AG20443 (cell line): ENCODE data around the gene ABCA7.

Source experiments
- DNase-seq: peaks from one replicate; pipeline ENCODE4 v3.0.0; 2012; ENCODE audit warnings: low spot score, mixed read lengths

The ABCA7 gene

GRCh38 chr19:1040476-1041271 lies 767 bp downstream of the ABCA7 start:
- DNase-seq: peak; percentile 96

- no peak for DNase-seq
These were observed 1.4 kb downstream of the ABCA7 start for GRCh38 chr19:1041272-1041834.

GRCh38 chr19:1041835-1042685 lies 2.2 kb downstream of the ABCA7 start:
- DNase-seq: no peak

GRCh38 chr19:1042689-1043511 lies 3.0 kb downstream of the ABCA7 start:
- peak; percentile 52 for DNase-seq

GRCh38 chr19:1045247-1045603 lies 5.3 kb downstream of the ABCA7 start:
- DNase-seq: no peak

- DNase-seq: no peak
These were observed 6.3 kb downstream of the ABCA7 start for GRCh38 chr19:1046117-1046626.

GRCh38 chr19:1046836-1047695 lies 7.2 kb downstream of the ABCA7 start:
- DNase-seq: no peak

GRCh38 chr19:1047696-1048147 lies 7.8 kb downstream of the ABCA7 start:
- no peak for DNase-seq

GRCh38 chr19:1049106-1049505 lies 9.2 kb downstream of the ABCA7 start:
- no peak for DNase-seq

GRCh38 chr19:1049800-1050199 lies 9.9 kb downstream of the ABCA7 start:
- DNase-seq: no peak

GRCh38 chr19:1050989-1051788 lies 11.3 kb downstream of the ABCA7 start:
- DNase-seq: no peak

- no peak for DNase-seq
These were observed 11.9 kb downstream of the ABCA7 start for GRCh38 chr19:1051791-1052190.

- no peak for DNase-seq
These were observed 12.6 kb downstream of the ABCA7 start for GRCh38 chr19:1052349-1052975.

GRCh38 chr19:1053176-1054101 lies 13.5 kb downstream of the ABCA7 start:
- DNase-seq: no peak

- no peak for DNase-seq
These were observed 14.5 kb downstream of the ABCA7 start for GRCh38 chr19:1054102-1055027.

- DNase-seq: no peak
These were observed 15.1 kb downstream of the ABCA7 start for GRCh38 chr19:1055028-1055425.
